Measurements from ENCODE around the gene MALSU1. TPM values are rescaled to one million over a fixed set of nuclear protein-coding genes. Genes with fewer than 3 reads are reported as not detected.

The MALSU1 gene
- total and polyA plus RNA-seq, 8 donors = 10.7 to 29.4 (median 21.2) TPM

GRCh38 chr7:23268167-23268566 lies 31.0 kb upstream of the MALSU1 start:
- DNase-seq (no peak), ATAC-seq (no peak), FAIRE-seq (no peak)
- Histone ChIP-seq H3K27ac (no peak overlapping the region), H3K4me1 (no peaks in the 10 kb centered on the region), H3K9me3 (no peaks in the 10 kb centered on the region), H3K27me3 (no peaks in the 10 kb centered on the region), H3K36me3 (no peaks in the 10 kb centered on the region), H3K4me3 (no peak overlapping the region)
- no peak for TF ChIP-seq CTCF (IDR thresholded peaks at IDR 0.05)
- intact Hi-C loops (cut with DNase I) = no loop called here
- 87 to 88% methylated on average over 2 of the region's 2 CpGs for WGBS, 2 donors

GRCh38 chr7:23268746-23269145 lies 30.4 kb upstream of the MALSU1 start:
- H3K27ac ChIP-seq = no peak overlapping the region
- 83 to 85% methylated on average over 4 of the region's 4 CpGs for WGBS, 2 donors
- FAIRE-seq = no peak
- H3K4me3 ChIP-seq = no peak overlapping the region
- TF ChIP-seq CTCF (IDR thresholded peaks at IDR 0.05) = no peak
- DNase-seq = no peak
- H3K27me3 ChIP-seq = no peaks in the 10 kb centered on the region
- ATAC-seq = no peak
- intact Hi-C loops (cut with DNase I) = no loop called here
- H3K4me1 ChIP-seq = peaks cover 0 to 4% (median 0%) of the 10 kb centered on the region in 3 donors
- H3K36me3 ChIP-seq = no peaks in the 10 kb centered on the region
- no peaks in the 10 kb centered on the region for H3K9me3 ChIP-seq

- no peak for TF ChIP-seq CTCF (IDR thresholded peaks at IDR 0.05)
- Histone ChIP-seq H3K9me3 (no peaks in the 10 kb centered on the region), H3K27ac (no peak overlapping the region), H3K27me3 (no peaks in the 10 kb centered on the region), H3K36me3 (no peaks in the 10 kb centered on the region), H3K4me3 (no peak overlapping the region), H3K4me1 (peaks cover 0 to 4% (median 0%) of the 10 kb centered on the region in 3 donors)
- FAIRE-seq (no peak), DNase-seq (no peak), ATAC-seq (no peak)
- intact Hi-C loops (cut with DNase I) = no loop called here
- WGBS, 2 donors = 84 to 85% methylated on average over 2 of the region's 2 CpGs
Measured at GRCh38 chr7:23272275-23272674, 26.9 kb upstream of the MALSU1 start.

GRCh38 chr7:23273141-23273599 lies 26.0 kb upstream of the MALSU1 start:
- H3K36me3 ChIP-seq = no peaks in the 10 kb centered on the region
- H3K9me3 ChIP-seq = no peaks in the 10 kb centered on the region
- ATAC-seq (peak; percentile 99 to 100 (median 99)), FAIRE-seq (no peak), DNase-seq (peak; percentile 92 to 97 (median 96))
- TF ChIP-seq CTCF (IDR thresholded peaks at IDR 0.05) = peak; percentile 77 to 81 (median 79)
- no peaks in the 10 kb centered on the region for H3K27me3 ChIP-seq
- WGBS, 2 donors = 3% methylated on average over 11 of the region's 11 CpGs
- H3K4me3 ChIP-seq = no peak overlapping the region
- H3K4me1 ChIP-seq = peaks cover 0 to 4% (median 0%) of the 10 kb centered on the region in 3 donors
- H3K27ac ChIP-seq = peak overlapping the region in 1 of 4 donors; percentile 27
- intact Hi-C loops (cut with DNase I) = no loop called here

GRCh38 chr7:23275912-23276311 lies 23.2 kb upstream of the MALSU1 start:
- Histone ChIP-seq H3K36me3 (no peaks in the 10 kb centered on the region), H3K27ac (no peak overlapping the region), H3K4me3 (no peak overlapping the region), H3K9me3 (no peaks in the 10 kb centered on the region), H3K4me1 (peaks cover 0 to 4% (median 0%) of the 10 kb centered on the region in 3 donors), H3K27me3 (no peaks in the 10 kb centered on the region)
- no peak for DNase-seq
- 75 to 78% methylated on average over 5 of the region's 5 CpGs for WGBS, 2 donors
- no peak for ATAC-seq
- intact Hi-C loops (cut with DNase I) = no loop called here
- TF ChIP-seq CTCF (IDR thresholded peaks at IDR 0.05) = no peak
- no peak for FAIRE-seq
